Activated CD4-positive, alpha-beta T cell treated with anti-CD3 and anti-CD28 coated beads for 48 hours (primary cell): ENCODE results near the gene TRIM47.

Experiments used
- DNase-seq: peaks from one replicate; pipeline ENCODE4 v3.0.0-alpha.2; 2020

TRIM47 gene

GRCh38 chr17:75845058-75845711 lies 33.2 kb downstream of the TRIM47 start:
- DNase-seq, result peak; percentile 85

- DNase-seq, result peak; percentile 35
These were observed 33.8 kb downstream of the TRIM47 start for GRCh38 chr17:75844530-75845057.

DNA sequence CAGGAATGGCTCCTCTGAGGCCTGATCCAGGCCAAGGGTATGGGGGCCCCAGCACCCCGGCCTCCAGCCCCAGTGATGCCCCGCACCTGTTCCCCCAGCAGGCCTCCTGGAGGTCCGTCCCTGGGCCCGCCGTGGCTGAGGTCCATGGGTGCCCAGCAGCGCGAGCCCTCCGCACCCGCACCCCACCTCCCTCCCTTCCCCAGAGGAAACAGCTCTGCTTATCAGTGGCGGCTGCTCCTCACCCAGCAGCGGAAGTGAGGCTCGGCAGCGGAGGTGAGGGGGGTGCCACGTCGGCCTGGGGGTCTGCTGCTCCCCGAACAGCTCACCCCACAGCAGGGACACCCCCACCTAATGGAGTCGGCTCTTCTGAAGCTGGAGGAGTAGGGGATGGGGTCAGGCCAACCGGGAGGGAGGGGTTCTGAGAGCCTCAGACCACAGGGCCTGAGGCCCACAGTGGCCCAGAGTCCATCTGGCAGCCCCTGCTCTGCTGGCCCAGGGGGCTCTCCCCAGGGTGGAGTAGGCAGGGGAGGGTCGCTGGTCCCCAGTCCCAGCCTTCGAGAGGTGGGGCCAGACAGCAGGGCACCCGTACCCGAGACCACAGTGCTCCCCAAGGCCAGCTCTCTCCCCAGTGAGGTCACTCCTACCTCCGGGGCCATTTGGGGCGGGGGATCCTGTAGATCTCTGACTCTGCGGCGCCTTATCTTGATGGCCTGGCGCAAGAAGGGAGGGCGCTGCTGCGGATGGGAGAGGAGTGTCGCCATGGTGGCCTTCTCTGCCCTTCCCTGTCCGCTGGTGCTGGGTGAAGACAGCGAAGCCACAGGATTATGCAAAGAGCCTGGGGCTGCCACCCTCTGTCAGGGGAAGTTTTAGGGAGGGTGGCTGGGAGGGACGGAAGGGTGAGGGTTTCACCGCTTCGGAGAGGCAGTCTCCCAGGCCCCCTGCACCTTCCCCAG lies 34.5 kb downstream of the TRIM47 start, which contains the start of gene UNC13D:
UNC13D (minus strand) TSS at position 828 of the 953 bp plus-strand sequence; CDS start at position 761, 67 bp downstream.
- peak; percentile 65 for DNase-seq

GRCh38 chr17:75842963-75843576 lies 35.3 kb downstream of the TRIM47 start:
- peak; percentile 55 for DNase-seq

DNA sequence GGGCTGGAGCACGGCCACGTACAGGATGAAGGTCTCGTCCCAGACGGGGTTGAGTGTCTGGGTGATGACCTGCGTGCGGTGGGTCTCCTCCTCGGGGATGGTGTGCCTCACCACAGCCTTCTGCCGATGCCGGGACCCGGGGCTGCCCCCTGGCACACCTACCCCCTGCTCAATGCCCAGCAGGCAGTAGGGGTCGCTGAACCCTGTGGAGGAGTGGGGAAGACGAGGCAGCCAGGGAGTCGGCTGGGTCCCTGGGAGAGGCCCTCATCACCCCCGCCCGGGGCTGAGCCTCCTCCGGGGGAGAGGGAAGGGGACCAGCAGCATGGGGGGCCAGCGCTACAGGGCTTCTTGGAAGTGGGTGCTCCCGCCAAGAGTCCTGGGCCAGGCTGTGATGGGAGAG lies 36.0 kb downstream of the TRIM47 start:
- DNase-seq, result no peak

- no peak for DNase-seq
These were observed 37.6 kb downstream of the TRIM47 start for GRCh38 chr17:75840799-75841164.

DNA sequence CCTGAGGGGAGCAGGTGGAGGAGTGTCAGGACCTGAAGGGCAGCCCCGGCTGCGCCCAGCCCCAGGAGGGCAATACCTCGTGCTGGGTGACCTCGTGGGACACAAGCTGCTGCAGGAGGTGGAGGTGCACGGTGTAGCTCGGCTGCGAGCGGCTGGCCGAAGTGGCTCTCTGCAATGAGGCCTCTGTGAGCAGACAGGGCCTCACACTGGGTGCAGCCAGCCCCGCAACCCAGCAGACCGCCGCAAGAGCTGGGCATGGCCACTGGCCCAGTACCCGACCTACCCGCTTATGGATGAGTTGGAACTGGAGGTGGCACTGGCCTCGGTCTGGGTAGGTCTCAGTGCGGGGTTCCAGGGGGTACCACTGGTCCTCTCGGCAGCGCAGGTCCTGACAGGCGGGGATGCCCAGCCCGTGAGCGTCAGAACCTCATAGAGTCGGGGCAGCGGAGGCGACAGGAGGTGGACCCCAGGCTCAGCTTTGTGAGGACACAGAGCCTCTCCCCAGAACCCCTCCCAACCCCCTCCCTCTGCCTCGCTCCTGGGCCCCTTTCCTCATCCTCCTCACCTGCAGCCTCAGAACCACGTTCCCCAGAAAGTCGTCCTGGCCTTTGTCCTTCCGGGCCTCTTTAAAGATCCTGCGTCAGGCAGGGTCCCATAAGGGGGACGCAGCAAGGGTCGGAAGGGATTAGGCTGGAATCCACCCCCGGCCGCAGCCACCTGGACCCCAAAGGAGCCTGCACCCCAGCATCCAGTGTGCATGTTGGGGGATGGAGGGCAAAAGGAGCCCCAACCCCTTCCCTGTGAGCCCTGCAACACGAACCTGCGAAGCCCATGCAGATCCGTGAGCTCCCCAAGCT lies 38.2 kb downstream of the TRIM47 start:
- no peak for DNase-seq

DNA sequence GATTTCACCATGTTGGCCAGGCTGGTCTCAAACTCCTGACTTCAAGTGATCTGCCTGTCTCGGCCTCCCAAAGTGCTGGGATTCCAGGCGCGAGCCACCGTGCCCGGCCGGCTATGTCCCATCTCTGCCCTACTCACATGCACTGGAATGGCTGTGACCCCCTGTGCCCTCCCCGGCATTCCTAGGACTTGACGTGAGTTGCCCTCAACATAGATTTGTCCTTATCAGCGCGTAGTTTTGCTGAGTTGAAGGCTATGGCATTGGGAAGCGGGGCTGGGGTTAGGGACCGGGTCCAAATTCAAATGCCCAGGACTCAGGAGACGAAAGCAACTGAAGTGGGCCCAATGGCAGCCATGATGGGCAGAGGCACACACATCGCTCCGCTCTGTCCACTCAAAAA lies 40.0 kb downstream of the TRIM47 start:
- no peak for DNase-seq

- DNase-seq, result no peak
These were observed 40.5 kb downstream of the TRIM47 start for GRCh38 chr17:75837899-75838298.

DNA sequence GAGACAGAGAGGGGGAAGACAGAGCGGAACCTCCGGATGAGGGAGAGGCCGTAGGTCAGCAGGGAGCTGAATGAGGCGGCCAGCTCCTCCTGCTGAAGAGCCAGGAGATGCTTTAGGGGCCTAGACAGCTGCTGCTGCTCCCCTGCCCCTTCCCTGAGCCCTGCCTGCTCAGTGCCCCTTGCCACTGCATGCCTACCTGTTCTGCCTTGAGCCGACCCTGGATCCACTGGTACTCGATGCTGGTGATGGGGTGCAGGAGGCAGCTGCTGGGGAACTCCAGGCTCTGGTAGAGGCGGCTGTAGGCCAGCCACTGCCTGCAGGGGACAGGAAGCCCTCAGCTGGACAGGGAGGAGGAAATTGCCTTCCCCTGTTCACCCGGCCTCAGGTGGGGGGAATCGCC lies 41.8 kb downstream of the TRIM47 start:
- DNase-seq, result no peak

DNA sequence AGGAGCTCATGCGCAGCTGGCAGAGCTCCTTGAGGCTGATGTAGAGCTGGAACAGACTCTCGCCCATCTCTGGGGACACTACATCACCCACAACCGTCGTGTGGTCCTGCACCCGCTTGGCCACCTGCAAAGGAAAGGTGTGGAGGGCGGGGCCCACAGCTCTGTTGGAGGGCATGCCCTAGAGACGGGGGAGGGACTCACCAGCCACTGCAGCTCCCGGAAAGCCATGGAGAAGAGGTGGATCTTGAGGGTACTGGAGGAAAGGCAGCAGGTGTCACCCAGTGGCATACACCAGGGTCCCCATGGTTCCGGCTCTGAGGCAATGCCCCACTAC lies 42.8 kb downstream of the TRIM47 start:
- no peak for DNase-seq

GRCh38 chr17:75834928-75835653 lies 43.3 kb downstream of the TRIM47 start:
- DNase-seq, result no peak

- no peak for DNase-seq
These were observed 44.0 kb downstream of the TRIM47 start for GRCh38 chr17:75834279-75834920.

DNA sequence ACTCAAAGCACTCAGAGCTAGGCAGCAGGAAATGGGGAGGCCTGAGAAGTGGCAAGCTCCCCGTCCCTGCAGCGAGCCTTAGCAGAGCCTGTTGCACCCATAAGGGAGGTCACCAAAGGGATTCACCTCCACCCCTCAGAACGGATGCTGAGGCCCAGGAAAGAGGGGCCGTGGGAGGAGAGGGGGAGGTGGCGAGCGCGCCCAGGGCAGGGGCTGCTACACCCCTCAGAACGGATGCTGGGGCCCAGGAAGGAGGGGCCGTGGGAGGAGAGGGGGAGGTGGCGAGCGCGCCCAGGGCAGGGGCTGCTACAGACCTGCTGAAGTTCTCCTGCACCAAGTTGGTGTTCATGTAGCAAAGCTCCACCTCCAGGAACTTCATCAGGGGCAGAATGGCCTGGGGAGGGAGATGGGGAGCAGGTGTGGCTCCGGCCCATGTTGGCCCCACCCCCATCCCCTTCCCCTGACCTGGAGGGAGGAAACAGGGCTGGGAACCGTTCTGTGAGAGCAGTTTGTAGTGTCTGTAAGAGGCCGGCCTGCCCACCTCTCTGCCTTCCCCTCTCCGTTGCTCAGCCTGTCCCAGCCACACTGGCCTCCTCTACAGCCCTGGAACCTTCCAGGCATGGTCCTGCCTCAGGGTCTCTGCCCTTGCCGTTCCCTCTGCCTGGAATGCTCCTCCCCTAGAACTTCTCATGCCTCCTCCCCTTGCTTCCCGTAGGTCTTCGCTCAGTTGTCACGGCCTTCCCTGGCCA lies 45.6 kb downstream of the TRIM47 start:
- no peak for DNase-seq

DNA sequence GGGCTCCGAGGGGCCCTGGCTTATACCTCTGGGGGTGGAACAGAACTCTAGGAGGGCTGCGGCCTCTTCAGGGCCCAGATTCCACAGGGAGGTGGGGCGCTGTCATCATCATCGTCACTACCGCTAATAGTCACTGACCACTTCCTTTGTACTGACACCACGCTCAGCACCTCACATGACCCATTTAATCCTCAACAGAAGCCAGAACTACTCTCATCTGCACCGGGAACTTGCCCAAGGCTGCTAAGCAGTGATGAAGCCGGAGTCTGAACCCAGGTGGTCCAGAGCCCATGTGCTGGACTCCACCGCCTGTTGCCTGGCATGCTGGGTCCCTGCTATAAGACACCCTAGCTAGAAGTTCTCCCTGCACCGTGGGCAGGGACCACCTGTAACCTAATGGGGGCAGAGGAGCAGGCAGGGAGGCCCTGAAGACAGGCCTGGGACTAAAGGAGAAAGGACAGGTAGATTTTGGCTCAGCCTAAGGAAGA lies 46.2 kb downstream of the TRIM47 start:
- peak; percentile 57 for DNase-seq

GRCh38 chr17:75831032-75831571 lies 47.3 kb downstream of the TRIM47 start:
- DNase-seq, result no peak

GRCh38 chr17:75830164-75831031 lies 48.0 kb downstream of the TRIM47 start:
- peak; percentile 48 for DNase-seq

- DNase-seq, result no peak
These were observed 48.6 kb downstream of the TRIM47 start for GRCh38 chr17:75829747-75830146.

- no peak for DNase-seq
These were observed 49.6 kb downstream of the TRIM47 start for GRCh38 chr17:75828741-75829140.
